H1 (cell line): ENCODE results near the gene HMCN2. TPM values are rescaled to one million over a fixed set of nuclear protein-coding genes. Genes with fewer than 3 reads are reported as not detected.

Experiments used
- CTCF ChIA-PET: fragments of 300-600 bp; sonication (Branson Sonifier 250); formaldehyde crosslinking; loops from one replicate; lab custom pipeline; 2021; ENCODE audit not compliant: partially characterized antibody; lab: Charles Lee
- POLR2A ChIA-PET: fragments of 300-600 bp; sonication (Branson Sonifier 250); formaldehyde crosslinking; loops from one replicate; lab custom pipeline; 2021; ENCODE audit warnings: inconsistent platforms; ENCODE audit not compliant: partially characterized antibody; lab: Charles Lee
- DNase-seq, 2 experiments: peaks; one replicate each; pipeline versions ENCODE4 v3.0.0 to v3.0.0-alpha.2; 2010 to 2022; ENCODE audit warnings: low spot score in 2 of 2, low read depth in 1 of 2, mixed read lengths in 1 of 2
- FAIRE-seq: peaks from 2 replicates; lab custom pipeline; 2011; peaks lifted over from hg19 to GRCh38; lab: Jason Lieb, UNC
- H2AFZ ChIP-seq: 2 replicates; pipeline ENCODE4 v1.8.1; 2012; ENCODE audit warnings: low read length, inconsistent platforms
- H2AK5ac ChIP-seq: 2 replicates; pipeline ENCODE4 v1.6.1; 2013; ENCODE audit warnings: low read depth, low read length
- H2BK120ac ChIP-seq: replicated peaks from 2 replicates; pipeline ENCODE3; 2013; ENCODE audit warnings: low read depth, low read length, inconsistent platforms
- H2BK12ac ChIP-seq: 2 replicates; pipeline ENCODE4 v1.6.1; 2013; ENCODE audit warnings: low read depth, low read length
- H2BK15ac ChIP-seq: 2 replicates; pipeline ENCODE4 v1.6.1; 2013; ENCODE audit warnings: low read length
- H2BK20ac ChIP-seq: 2 replicates; pipeline ENCODE4 v1.6.1; 2013; ENCODE audit warnings: low read length
- H2BK5ac ChIP-seq: 2 replicates; pipeline ENCODE4 v1.6.1; 2013; ENCODE audit warnings: low read depth, low read length
- H3K14ac ChIP-seq: 2 replicates; pipeline ENCODE4 v1.6.1; 2013; ENCODE audit warnings: inconsistent platforms; ENCODE audit not compliant: insufficient read length
- H3K18ac ChIP-seq: 2 replicates; pipeline ENCODE4 v1.6.1; 2013; ENCODE audit warnings: low read length; ENCODE audit errors: extremely low read depth
- H3K23ac ChIP-seq: 2 replicates; pipeline ENCODE4 v1.6.1; 2013; ENCODE audit warnings: inconsistent platforms; ENCODE audit not compliant: insufficient read length
- H3K23me2 ChIP-seq: 2 replicates; pipeline ENCODE4 v1.6.1; 2013; ENCODE audit warnings: low read depth, low read length
- H3K27ac ChIP-seq: 2 replicates; pipeline ENCODE4 v1.6.1; 2011; ENCODE audit warnings: low read depth, low read length, inconsistent platforms
- H3K27me3 ChIP-seq, 4 experiments: replicated peaks in 1 of 4; 1 replicate in 1 of 4; 2 replicates in 3 of 4; pipeline versions ENCODE4 v1.6.1 to v1.8.1; 2011 to 2013; ENCODE audit warnings: low read length in 3 of 4, mild to moderate bottlenecking in 3 of 4, inconsistent platforms in 2 of 4, mixed read lengths in 2 of 4, moderate library complexity in 1 of 4; ENCODE audit not compliant: control insufficient read depth in 3 of 4, insufficient read depth in 3 of 4; ENCODE audit errors: extremely low read depth in 1 of 4
- H3K36me3 ChIP-seq, 4 experiments: 2 replicates each; pipeline versions ENCODE4 v1.6.1 to v1.8.1; 2011 to 2013; ENCODE audit warnings: mild to moderate bottlenecking in 4 of 4, low read length in 3 of 4, moderate library complexity in 2 of 4, control low read depth in 1 of 4, inconsistent platforms in 1 of 4; ENCODE audit not compliant: insufficient read depth in 4 of 4, control insufficient read depth in 2 of 4
- H3K4ac ChIP-seq: replicated peaks from 2 replicates; pipeline ENCODE3; 2013; ENCODE audit warnings: low read length, low read depth, mixed read lengths, inconsistent platforms; ENCODE audit not compliant: insufficient read length
- H3K4me1 ChIP-seq, 4 experiments: replicated peaks in 1 of 4; 1 replicate in 1 of 4; 2 replicates in 3 of 4; pipeline versions ENCODE4 v1.6.1 to v1.8.1; 2011 to 2013; ENCODE audit warnings: low read length in 3 of 4, inconsistent platforms in 2 of 4, mixed read lengths in 1 of 4; ENCODE audit not compliant: insufficient read depth in 4 of 4, control insufficient read depth in 3 of 4
- H3K4me2 ChIP-seq, 2 experiments: 2 replicates each; pipeline versions ENCODE4 v1.6.1 to v1.8.1; 2011 to 2013; ENCODE audit warnings: low read depth in 2 of 2, low read length in 2 of 2, control low read depth in 1 of 2, inconsistent platforms in 1 of 2, mild to moderate bottlenecking in 1 of 2; ENCODE audit not compliant: insufficient read depth in 1 of 2
- H3K4me3 ChIP-seq, 4 experiments: fragments of 200-600, 300-600 bp in 1 of 4; sonication (generic), shearing (Covaris generic), sonication (Bioruptor Twin) in 1 of 4; 2 replicates each; pipeline versions ENCODE4 v1.5.1 to v1.8.1; 2011 to 2016; ENCODE audit warnings: low read length in 4 of 4, low read depth in 3 of 4, control low read depth in 2 of 4, inconsistent platforms in 2 of 4, mild to moderate bottlenecking in 2 of 4, mixed read lengths in 1 of 4, moderate library complexity in 1 of 4; ENCODE audit not compliant: insufficient read depth in 2 of 4; ENCODE audit errors: extremely low read depth in 1 of 4
- H3K56ac ChIP-seq: replicated peaks from 2 replicates; pipeline ENCODE3; 2013; ENCODE audit warnings: low read depth, mild to moderate bottlenecking, mixed read lengths, low read length, inconsistent platforms; ENCODE audit not compliant: insufficient read length
- H3K79me1 ChIP-seq: 2 replicates; pipeline ENCODE4 v1.6.1; 2013; ENCODE audit warnings: low read depth, low read length, control low read depth
- H3K79me2 ChIP-seq, 2 experiments: 2 replicates each; pipeline versions ENCODE4 v1.6.1 to v1.8.1; 2012 to 2013; ENCODE audit warnings: low read length in 2 of 2, mild to moderate bottlenecking in 2 of 2, inconsistent platforms in 1 of 2; ENCODE audit not compliant: insufficient read depth in 2 of 2, control insufficient read depth in 1 of 2
- H3K9ac ChIP-seq, 4 experiments: replicated peaks in 1 of 4; 1 replicate in 1 of 4; 2 replicates in 3 of 4; pipeline versions ENCODE4 v1.6.1 to v1.8.1; 2011 to 2013; ENCODE audit warnings: low read depth in 3 of 4, low read length in 3 of 4, control low read depth in 2 of 4, mild to moderate bottlenecking in 2 of 4, moderate library complexity in 2 of 4, inconsistent platforms in 1 of 4; ENCODE audit errors: extremely low read depth in 1 of 4
- H3K9me3 ChIP-seq, 2 experiments: 2 replicates each; pipeline versions ENCODE4 v1.6.1 to v1.8.1; 2012 to 2013; ENCODE audit warnings: mild to moderate bottlenecking in 2 of 2, moderate library complexity in 2 of 2, control low read depth in 1 of 2, inconsistent platforms in 1 of 2, low read depth in 1 of 2, low read length in 1 of 2, mixed read lengths in 1 of 2; ENCODE audit not compliant: insufficient read depth in 2 of 2
- H4K20me1 ChIP-seq, 2 experiments: replicated peaks in 1 of 2; 2 replicates each; pipeline versions ENCODE3 to v1.8.1; 2011 to 2013; ENCODE audit warnings: inconsistent platforms in 2 of 2, low read length in 2 of 2, mild to moderate bottlenecking in 1 of 2; ENCODE audit not compliant: insufficient read depth in 2 of 2, control insufficient read depth in 1 of 2
- H4K5ac ChIP-seq: 2 replicates; pipeline ENCODE4 v1.6.1; 2013; ENCODE audit warnings: low read length, low read depth, mixed read lengths, inconsistent platforms; ENCODE audit not compliant: insufficient read length
- H4K8ac ChIP-seq: 2 replicates; pipeline ENCODE4 v1.8.0; 2013; ENCODE audit warnings: mild to moderate bottlenecking, moderate library complexity, low read length, inconsistent platforms; ENCODE audit not compliant: insufficient read depth; ENCODE audit errors: extremely low read depth
- H4K91ac ChIP-seq: replicated peaks from 2 replicates; pipeline ENCODE3; 2013; ENCODE audit warnings: low read length, mixed read lengths, inconsistent platforms; ENCODE audit not compliant: insufficient read length
- ASH2L ChIP-seq: fragments of 200-600, 300-600 bp; sonication (generic); IDR thresholded peaks from one replicate; pipeline ENCODE4 v1.7.1; 2017; ENCODE audit warnings: low read length
- ATF2 ChIP-seq: IDR thresholded peaks from 2 replicates; pipeline ENCODE4 v1.6.1; 2012; ENCODE audit warnings: low read length, inconsistent platforms
- CREB1 ChIP-seq: IDR thresholded peaks from 2 replicates; pipeline ENCODE4 v1.6.1; 2012; ENCODE audit warnings: inconsistent platforms
- GABPA ChIP-seq: IDR thresholded peaks from 2 replicates; pipeline ENCODE4 v1.6.1; 2011; ENCODE audit warnings: mild to moderate bottlenecking, low read length, moderate library complexity, borderline replicate concordance; ENCODE audit not compliant: insufficient read depth
- MAX ChIP-seq: IDR thresholded peaks from 2 replicates; pipeline ENCODE4 v1.6.1; 2012; ENCODE audit warnings: inconsistent platforms
- RAD21 ChIP-seq, 2 experiments: IDR thresholded peaks in 1 of 2; conservative IDR thresholded peaks in 1 of 2; 2 replicates each; pipeline ENCODE4 v1.6.1; 2011; ENCODE audit warnings: low read depth in 2 of 2, low read length in 2 of 2, improper control_type of control experiment in 1 of 2, inconsistent platforms in 1 of 2, mild to moderate bottlenecking in 1 of 2, moderate library complexity in 1 of 2
- SAP30 ChIP-seq: fragments of 300-600 bp; sonication (generic); IDR thresholded peaks from 2 replicates; pipeline ENCODE4 v1.7.1; 2012; ENCODE audit warnings: low read length, moderate library complexity, mild to moderate bottlenecking, inconsistent platforms; ENCODE audit not compliant: insufficient read depth, insufficient replicate concordance
- SP1 ChIP-seq: IDR thresholded peaks from 2 replicates; pipeline ENCODE4 v1.6.1; 2011; ENCODE audit warnings: low read depth, low read length
- WGBS, 2 experiments: shearing (Covaris generic) in 1 of 2; methylation state at CpG; one replicate each; pipeline versions ENCODE4 v1.1.6 to v1.1.7; 2013 to 2015; ENCODE audit warnings: low lambda C conversion rate in 2 of 2, mixed read lengths in 2 of 2, inconsistent platforms in 1 of 2, low coverage in 1 of 2, missing lambda C conversion rate in 1 of 2; ENCODE audit not compliant: insufficient replicate concordance in 2 of 2, insufficient coverage in 1 of 2, insufficient read length in 1 of 2; ENCODE audit errors: extremely low coverage in 1 of 2, missing lambda C conversion rate in 1 of 2; 5-methylcytosine and 5-hydroxymethylcytosine counted together
- polyA plus RNA-seq, 7 experiments: library from polyadenylated mRNA; depleted of rRNA in 3 of 7; stranded (reverse) in 5 of 7; unstranded in 2 of 7; fragments of >200 nt in 5 of 7; fragments of 200-250 nt in 2 of 7; gene quantifications; 1 replicate in 5 of 7; 2 replicates in 1 of 7; 4 replicates in 1 of 7; pipeline versions ENCODE4 v1.2.1 to v1.2.3, GENCODE V29; 2011 to 2013; ENCODE audit warnings: missing spikeins in 2 of 7, mixed read lengths in 2 of 7
- total RNA-seq: library from RNA; stranded (reverse); fragmentation: NEBNext Ultra II Directional; extraction: Animal tissue kit (Norgen Biotek cat#: 25700); gene quantifications from 2 replicates; pipeline ENCODE4 v1.2.1, GENCODE V29; 2021

Gene HMCN2
- total and polyA plus RNA-seq, 2 of the 8 experiments (the other 6 are each of a cell fraction or from before 2014, with no cell fraction given), result 5.0 to 9.1 TPM

GRCh38 chr9:130243015-130243881, 22.3 kb upstream of the HMCN2 start:
- H3K14ac ChIP-seq, result no peak overlapping the region
- H3K27me3 ChIP-seq, result peaks cover 0 to 4% (median 0%) of the 10 kb centered on the region in 4 experiments; a peak in 2 of 7 replicates
- H2BK15ac ChIP-seq, result peak overlapping the region; percentile 50; the same call in 1 of the 2 replicates
- H3K79me1 ChIP-seq, result no peaks in the 10 kb centered on the region
- FAIRE-seq, result peak; percentile 57
- H3K9ac ChIP-seq, result no peak overlapping the region; a peak in 1 of 7 replicates
- H3K9me3 ChIP-seq, result no peaks in the 10 kb centered on the region
- H3K36me3 ChIP-seq, result no peaks in the 10 kb centered on the region
- peak in 1 of 2 experiments; percentile 98 for DNase-seq
- no peak overlapping the region for H3K4ac ChIP-seq
- H2AK5ac ChIP-seq, result no peak overlapping the region
- H3K4me3 ChIP-seq, result peak overlapping the region in 1 of 4 experiments; percentile 27; a peak in 3 of 8 replicates
- H2BK20ac ChIP-seq, result peak overlapping the region; percentile 27; the same call in 1 of the 2 replicates
- H4K91ac ChIP-seq, result no peak overlapping the region
- 34% methylated on average over 33 of the region's 35 CpGs; no CpG with 5 or more reads in 1 of the 2 experiments for WGBS, 2 experiments
- no peak overlapping the region for H3K27ac ChIP-seq
- POLR2A ChIA-PET, result no interaction called here
- H3K56ac ChIP-seq, result no peak overlapping the region
- no peak overlapping the region for H4K5ac ChIP-seq
- peak overlapping the region; percentile 100 for H2AFZ ChIP-seq
- no peak overlapping the region for H2BK120ac ChIP-seq
- no peak overlapping the region for H2BK5ac ChIP-seq
- H2BK12ac ChIP-seq, result 0 out of 2 replicates have a peak overlapping the region, but pooled peaks have one; percentile 10
- H4K8ac ChIP-seq, result no peak overlapping the region; the same call in 1 of the 2 replicates
- CTCF ChIA-PET, result interaction anchor here (0.6 to 10.0 kb wide), 57 partner anchors 9 to 1416 kb away, joined by 3 to 63 read pairs (median 4); no protein-coding TSS in a partner anchor
- no peaks in the 10 kb centered on the region for H4K20me1 ChIP-seq
- no peak overlapping the region for H3K18ac ChIP-seq
- peaks cover 0 to 9% (median 3%) of the 10 kb centered on the region in 4 experiments; a peak in 4 of 7 replicates for H3K4me1 ChIP-seq
- no peak overlapping the region for H3K23ac ChIP-seq
- peak overlapping the region; percentile 1 to 59; a peak in 2 of 4 replicates for H3K4me2 ChIP-seq
- H3K23me2 ChIP-seq, result no peaks in the 10 kb centered on the region; the same call in 1 of the 2 replicates
- no peaks in the 10 kb centered on the region for H3K79me2 ChIP-seq
- TF ChIP-seq ATF2 (0 out of 2 replicates have a peak, but pooled peaks have one; percentile 58), RAD21 (IDR thresholded peaks at IDR 0.05 in 1 of 2, conservative IDR thresholded peaks at IDR 0.05 in 1 of 2; ENCODE audit: low read depth in 2 of 2, low read length in 2 of 2) (peak; percentile 62 to 75), GABPA (peak; percentile 48; the same call in 1 of the 2 replicates), SAP30 (no peak), MAX (peak; percentile 38; the same call in 1 of the 2 replicates), ASH2L (peak; percentile 26), CREB1 (peak; percentile 48; the same call in 1 of the 2 replicates), SP1 (no peak)
